ENCODE results near the gene TMUB1. TPM values are rescaled to one million over a fixed set of nuclear protein-coding genes. Genes with fewer than 3 reads are reported as not detected.

The TMUB1 gene
- total and polyA plus RNA-seq, 9 of the 15 experiments (the other 6 are each of a cell fraction or from before 2014, with no cell fraction given) = 0.14 to 241 (median 74.1) TPM

GRCh38 chr7:151123158-151123821 is 40.0 kb upstream of the TMUB1 start (continued):
- no peak for TF ChIP-seq ZNF609 (CRISPR knock-in tag; IDR thresholded peaks at IDR 0.05; ENCODE audit: borderline replicate concordance)
- 0 out of 2 replicates have a peak, but pooled peaks have one; percentile 29 for TF ChIP-seq ZNF76 (CRISPR knock-in tag; IDR thresholded peaks at IDR 0.05; ENCODE audit: borderline replicate concordance)
- TF ChIP-seq HDAC6 (IDR thresholded peaks at IDR 0.05; ENCODE audit: low read depth, low read length) = no peak
- no peak for TF ChIP-seq TBP (optimal IDR thresholded peaks at IDR 0.05; ENCODE audit: low read depth, low read length)
- TF ChIP-seq GTF2F1 (IDR thresholded peaks at IDR 0.05; ENCODE audit: low read depth, low read length) = no peak
- TF ChIP-seq TEAD4 (IDR thresholded peaks at IDR 0.05; ENCODE audit: low read length) = no peak
- TF ChIP-seq TEAD4 (CRISPR knock-in tag; IDR thresholded peaks at IDR 0.05; ENCODE audit: borderline replicate concordance) = no peak
- TF ChIP-seq ETV5 (CRISPR knock-in tag; IDR thresholded peaks at IDR 0.05; ENCODE audit: low read depth) = no peak
- no peak for TF ChIP-seq ZNF23 (CRISPR knock-in tag; IDR thresholded peaks at IDR 0.05)
- TF ChIP-seq ZNF707 (CRISPR knock-in tag; conservative IDR thresholded peaks at IDR 0.05) = no peak
- TF ChIP-seq POLR2G (IDR thresholded peaks at IDR 0.05; ENCODE audit: low read depth, low read length) = peak; percentile 63
- TF ChIP-seq EGR1 (conservative IDR thresholded peaks at IDR 0.05) = peak; percentile 51; the same call in 1 of the 2 replicates
- no peak for TF ChIP-seq ZNF395 (CRISPR knock-in tag; IDR thresholded peaks at IDR 0.05)
- no peak for TF ChIP-seq HOXB6 (CRISPR knock-in tag; IDR thresholded peaks at IDR 0.05; ENCODE audit: borderline replicate concordance)
- TF ChIP-seq IRF2 (CRISPR knock-in tag; IDR thresholded peaks at IDR 0.05) = 0 out of 2 replicates have a peak, but pooled peaks have one; percentile 18
- TF ChIP-seq RERE (CRISPR knock-in tag; IDR thresholded peaks at IDR 0.05; ENCODE audit: borderline replicate concordance) = no peak
- TF ChIP-seq HMG20A (CRISPR knock-in tag; conservative IDR thresholded peaks at IDR 0.05) = no peak

Measured in K562 (cell line).